ENCODE data around the gene TMCO4.
"Not testable (repeated sequence)": the region's sequence is repeated elsewhere in the genome, so short reads cannot be mapped to it uniquely, and the experiment has no call there.

DNA sequence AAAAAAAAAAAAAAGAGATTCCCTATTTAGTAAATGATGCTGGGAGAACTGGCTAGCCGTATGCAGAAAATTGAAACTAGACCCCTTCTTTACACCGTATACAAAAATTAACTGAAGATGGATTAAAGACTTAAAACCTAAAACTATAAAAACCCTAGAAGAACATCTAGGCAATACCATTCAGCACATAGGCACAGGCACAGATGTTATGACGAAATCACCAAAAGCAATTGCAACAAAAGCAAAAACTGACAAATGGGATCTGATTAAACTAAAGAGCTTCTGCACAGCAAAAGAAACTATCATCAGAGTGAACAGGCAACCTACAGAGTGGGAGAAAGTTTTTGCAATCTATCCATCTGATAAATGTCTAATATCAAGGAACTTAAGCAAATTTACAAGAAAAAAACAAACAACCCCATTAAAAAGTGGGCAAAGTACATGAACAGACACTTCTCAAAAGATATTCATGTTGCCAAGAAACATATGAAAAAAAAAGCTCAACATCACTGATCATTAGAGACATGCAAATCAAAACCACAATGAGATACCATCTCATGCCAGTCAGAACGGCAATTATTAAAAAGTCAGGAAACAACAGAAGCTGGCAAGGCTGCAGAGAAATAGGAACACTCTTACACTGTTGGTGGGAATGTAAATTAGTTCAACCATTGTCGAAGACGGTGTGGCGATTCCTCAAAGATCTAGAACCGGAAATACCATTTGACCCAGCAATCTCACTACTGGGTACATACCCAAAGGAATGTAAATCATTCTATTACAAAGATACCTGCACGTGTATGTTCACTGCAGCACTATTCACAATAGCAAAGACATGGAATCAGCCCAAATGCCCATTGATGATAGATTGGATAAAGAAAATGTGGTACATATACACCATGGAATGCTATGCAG is 9.4 kb downstream of the TMCO4 start:
- TF ChIP-seq, protein P1, sequence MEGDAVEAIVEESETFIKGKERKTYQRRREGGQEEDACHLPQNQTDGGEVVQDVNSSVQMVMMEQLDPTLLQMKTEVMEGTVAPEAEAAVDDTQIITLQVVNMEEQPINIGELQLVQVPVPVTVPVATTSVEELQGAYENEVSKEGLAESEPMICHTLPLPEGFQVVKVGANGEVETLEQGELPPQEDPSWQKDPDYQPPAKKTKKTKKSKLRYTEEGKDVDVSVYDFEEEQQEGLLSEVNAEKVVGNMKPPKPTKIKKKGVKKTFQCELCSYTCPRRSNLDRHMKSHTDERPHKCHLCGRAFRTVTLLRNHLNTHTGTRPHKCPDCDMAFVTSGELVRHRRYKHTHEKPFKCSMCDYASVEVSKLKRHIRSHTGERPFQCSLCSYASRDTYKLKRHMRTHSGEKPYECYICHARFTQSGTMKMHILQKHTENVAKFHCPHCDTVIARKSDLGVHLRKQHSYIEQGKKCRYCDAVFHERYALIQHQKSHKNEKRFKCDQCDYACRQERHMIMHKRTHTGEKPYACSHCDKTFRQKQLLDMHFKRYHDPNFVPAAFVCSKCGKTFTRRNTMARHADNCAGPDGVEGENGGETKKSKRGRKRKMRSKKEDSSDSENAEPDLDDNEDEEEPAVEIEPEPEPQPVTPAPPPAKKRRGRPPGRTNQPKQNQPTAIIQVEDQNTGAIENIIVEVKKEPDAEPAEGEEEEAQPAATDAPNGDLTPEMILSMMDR (IDR thresholded peaks at IDR 0.05) = not testable (repeated sequence)
- TF ChIP-seq POLR2A (IDR thresholded peaks at IDR 0.05) = not testable (repeated sequence)
